ENCODE data around the gene CACNB3.

DNA sequence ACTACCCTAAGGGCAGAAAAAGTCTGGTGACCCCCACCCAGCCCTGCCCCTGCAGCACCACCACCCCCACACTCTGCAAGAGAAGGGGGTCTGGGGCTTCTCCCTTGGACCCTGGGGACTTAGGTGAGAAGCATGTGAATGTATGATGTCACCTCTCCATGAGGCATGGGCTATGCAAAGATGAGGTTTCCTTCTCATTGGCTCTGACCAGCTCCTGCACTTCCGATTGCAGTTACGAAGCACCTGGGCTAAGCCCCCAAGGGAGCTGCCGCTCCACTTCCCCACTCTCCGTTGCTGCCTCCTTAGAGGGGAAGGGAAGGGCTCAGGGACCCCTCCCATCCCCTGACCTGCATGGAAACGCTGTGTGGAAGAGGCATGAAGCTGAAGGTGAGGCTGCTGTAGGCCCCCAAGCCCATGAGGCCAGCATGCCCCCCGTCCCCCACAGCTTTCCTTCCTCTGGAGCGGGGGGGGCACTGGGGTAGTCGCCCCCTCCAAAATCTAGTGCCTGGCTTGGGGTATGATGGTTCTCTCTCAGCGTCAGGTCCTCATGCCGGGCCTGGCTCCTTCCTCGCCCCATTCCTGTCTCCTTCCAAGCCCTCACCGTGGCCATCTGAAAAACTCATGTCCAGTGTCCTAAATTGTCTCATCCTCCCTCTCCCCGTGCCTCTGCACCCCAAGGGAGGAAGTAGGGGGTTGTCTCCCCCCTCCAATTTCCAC lies 39.1 kb downstream of the CACNB3 start:
- TF ChIP-seq, protein P1, sequence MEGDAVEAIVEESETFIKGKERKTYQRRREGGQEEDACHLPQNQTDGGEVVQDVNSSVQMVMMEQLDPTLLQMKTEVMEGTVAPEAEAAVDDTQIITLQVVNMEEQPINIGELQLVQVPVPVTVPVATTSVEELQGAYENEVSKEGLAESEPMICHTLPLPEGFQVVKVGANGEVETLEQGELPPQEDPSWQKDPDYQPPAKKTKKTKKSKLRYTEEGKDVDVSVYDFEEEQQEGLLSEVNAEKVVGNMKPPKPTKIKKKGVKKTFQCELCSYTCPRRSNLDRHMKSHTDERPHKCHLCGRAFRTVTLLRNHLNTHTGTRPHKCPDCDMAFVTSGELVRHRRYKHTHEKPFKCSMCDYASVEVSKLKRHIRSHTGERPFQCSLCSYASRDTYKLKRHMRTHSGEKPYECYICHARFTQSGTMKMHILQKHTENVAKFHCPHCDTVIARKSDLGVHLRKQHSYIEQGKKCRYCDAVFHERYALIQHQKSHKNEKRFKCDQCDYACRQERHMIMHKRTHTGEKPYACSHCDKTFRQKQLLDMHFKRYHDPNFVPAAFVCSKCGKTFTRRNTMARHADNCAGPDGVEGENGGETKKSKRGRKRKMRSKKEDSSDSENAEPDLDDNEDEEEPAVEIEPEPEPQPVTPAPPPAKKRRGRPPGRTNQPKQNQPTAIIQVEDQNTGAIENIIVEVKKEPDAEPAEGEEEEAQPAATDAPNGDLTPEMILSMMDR (conservative IDR thresholded peaks at IDR 0.05 in 1 of 2, IDR thresholded peaks at IDR 0.05 in 1 of 2; ENCODE audit: extremely low read depth in 1 of 2, insufficient read depth in 1 of 2, low read depth in 1 of 2, low read length in 2 of 2), result no peak
- TF ChIP-seq EZH2 (IDR thresholded peaks at IDR 0.05; ENCODE audit: borderline replicate concordance, low read length), result no peak
